HuH-7 (cell line): ENCODE measurements around the gene SPAG7.

Source experiments
- DNase-seq: peaks from one replicate; pipeline ENCODE4 v3.0.0; 2011; ENCODE audit warnings: low spot score

The SPAG7 gene

GRCh38 chr17:4950075-4950745, 17.4 kb downstream of the SPAG7 start:
- DNase-seq = no peak

- peak; percentile 81 for DNase-seq
Measured at GRCh38 chr17:4949321-4950074, 18.1 kb downstream of the SPAG7 start.

- DNase-seq = peak; percentile 85
Measured at GRCh38 chr17:4948931-4949320, 18.7 kb downstream of the SPAG7 start.

- DNase-seq = peak; percentile 80
Measured at GRCh38 chr17:4948166-4948930, 19.3 kb downstream of the SPAG7 start, which contains the start of gene PFN1. TSS of gene PFN1 (minus strand) at chr17:4948530. CDS start at chr17:4948394, 136 bp downstream.

- DNase-seq = no peak
Measured at GRCh38 chr17:4947411-4948165, 20.0 kb downstream of the SPAG7 start.

GRCh38 chr17:4947010-4947410, 20.6 kb downstream of the SPAG7 start:
- no peak for DNase-seq

- no peak for DNase-seq
Measured at GRCh38 chr17:4946312-4946976, 21.2 kb downstream of the SPAG7 start.

GRCh38 chr17:4945944-4946280, 21.7 kb downstream of the SPAG7 start:
- no peak for DNase-seq

GRCh38 chr17:4945176-4945943, 22.3 kb downstream of the SPAG7 start:
- no peak for DNase-seq

- no peak for DNase-seq
Measured at GRCh38 chr17:4944554-4945175, 23.0 kb downstream of the SPAG7 start.

- no peak for DNase-seq
Measured at GRCh38 chr17:4944163-4944553, 23.5 kb downstream of the SPAG7 start.

GRCh38 chr17:4942760-4943508, 24.7 kb downstream of the SPAG7 start:
- DNase-seq = no peak

- DNase-seq = no peak
Measured at GRCh38 chr17:4941319-4941610, 26.4 kb downstream of the SPAG7 start.

- DNase-seq = peak; percentile 76
Measured at GRCh38 chr17:4940555-4941318, 26.9 kb downstream of the SPAG7 start.

GRCh38 chr17:4939796-4940554, 27.6 kb downstream of the SPAG7 start, which contains the start of the genes RNF167 and SLC25A11:
TSS of gene RNF167 (plus strand) at chr17:4940268. CDS start at chr17:4940910, 642 bp downstream.
TSS of gene SLC25A11 (minus strand) at chr17:4940046. CDS start at chr17:4939910, 136 bp downstream.
- peak; percentile 84 for DNase-seq

- DNase-seq = no peak
Measured at GRCh38 chr17:4939546-4939795, 28.1 kb downstream of the SPAG7 start.

- no peak for DNase-seq
Measured at GRCh38 chr17:4938688-4939545, 28.7 kb downstream of the SPAG7 start.
